Measurements from ENCODE around the gene PPP1R27.

Gene PPP1R27

GRCh38 chr17:81834831-81835267 lies at the start of gene PPP1R27:
Gene PPP1R27 (minus strand): TSS chr17:81835050. CDS start chr17:81834953, 97 bp downstream.
- no peak for DNase-seq

DNA sequence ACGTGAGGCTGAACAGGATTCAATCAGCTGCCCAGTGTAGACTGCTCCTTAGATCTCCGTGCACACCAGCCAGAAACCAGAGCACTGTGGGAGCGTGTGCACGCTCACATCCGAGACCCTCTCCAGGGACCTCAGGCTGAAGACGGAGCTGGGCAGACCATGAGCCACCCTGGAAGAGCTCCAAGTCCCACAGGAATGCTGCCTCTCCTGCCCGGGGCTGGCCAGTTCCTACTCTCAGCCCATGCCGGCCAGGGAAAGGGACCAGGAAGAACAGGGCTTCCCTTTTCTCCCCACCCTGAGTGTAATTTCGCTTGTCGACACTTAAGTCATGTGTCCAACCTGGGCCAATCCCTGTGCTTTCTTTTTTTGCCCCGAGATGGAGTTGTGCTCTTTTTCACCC lies 49.7 kb upstream of the PPP1R27 start:
- DNase-seq, result no peak

DNA sequence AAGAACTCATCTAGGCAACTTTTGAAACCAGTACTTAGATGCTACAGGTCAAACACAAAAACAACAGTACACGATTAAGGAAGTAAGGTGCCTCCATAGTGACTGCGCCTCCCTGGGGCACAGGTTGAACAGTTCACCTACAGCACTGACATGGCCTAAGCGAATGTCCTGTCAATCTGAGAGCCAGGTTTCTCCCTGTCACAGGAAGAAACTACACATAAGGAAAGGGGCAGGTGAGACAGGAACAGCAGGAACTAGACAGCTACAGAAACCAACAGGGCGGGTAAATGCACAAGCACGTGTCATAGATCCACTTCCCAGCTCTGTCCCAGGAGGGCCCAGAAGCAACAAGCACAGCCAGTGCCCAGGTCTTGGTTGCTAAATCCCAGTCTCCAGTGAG lies 44.3 kb upstream of the PPP1R27 start:
- no peak for DNase-seq

DNA sequence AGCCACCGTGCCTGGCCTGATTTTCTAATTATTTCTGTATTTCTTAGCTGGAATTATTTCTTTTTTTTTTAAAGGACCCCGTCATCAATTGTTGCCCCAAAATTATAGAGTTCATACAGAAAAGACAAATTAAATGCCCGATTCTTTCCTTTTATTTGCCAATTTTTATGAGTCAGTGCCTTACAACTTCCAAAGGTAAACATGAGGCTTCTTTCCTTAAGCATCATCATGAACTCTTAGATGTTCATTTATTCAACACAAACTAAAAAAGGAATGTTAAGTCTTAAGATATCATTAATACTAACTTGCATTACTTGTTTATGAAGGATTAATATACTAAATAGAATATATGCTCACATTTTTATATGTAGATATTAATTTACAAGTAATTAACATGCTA lies 43.4 kb upstream of the PPP1R27 start:
- DNase-seq, result no peak

DNA sequence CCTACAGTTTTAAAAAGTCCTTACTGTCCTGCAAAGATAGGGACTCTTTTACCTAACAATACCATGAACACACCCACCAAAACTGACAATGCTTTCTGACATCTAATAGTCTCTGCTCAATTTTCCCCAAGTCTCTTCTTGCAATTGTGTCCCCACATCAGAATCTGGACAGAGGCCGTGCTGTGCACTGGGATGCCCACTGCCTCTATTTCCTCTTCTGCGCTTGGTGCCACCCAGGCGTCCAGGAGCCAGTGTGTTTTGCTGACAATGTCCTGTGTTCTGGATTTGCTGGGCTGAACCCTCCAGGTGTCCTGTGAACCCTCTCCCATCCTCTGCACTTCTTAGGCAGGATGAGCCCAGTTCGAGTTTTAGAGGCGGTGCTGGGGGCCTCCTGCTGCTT lies 42.7 kb upstream of the PPP1R27 start:
- DNase-seq, result no peak

GRCh38 chr17:81871387-81872230 lies 36.8 kb upstream of the PPP1R27 start:
- peak; percentile 26 for DNase-seq

DNA sequence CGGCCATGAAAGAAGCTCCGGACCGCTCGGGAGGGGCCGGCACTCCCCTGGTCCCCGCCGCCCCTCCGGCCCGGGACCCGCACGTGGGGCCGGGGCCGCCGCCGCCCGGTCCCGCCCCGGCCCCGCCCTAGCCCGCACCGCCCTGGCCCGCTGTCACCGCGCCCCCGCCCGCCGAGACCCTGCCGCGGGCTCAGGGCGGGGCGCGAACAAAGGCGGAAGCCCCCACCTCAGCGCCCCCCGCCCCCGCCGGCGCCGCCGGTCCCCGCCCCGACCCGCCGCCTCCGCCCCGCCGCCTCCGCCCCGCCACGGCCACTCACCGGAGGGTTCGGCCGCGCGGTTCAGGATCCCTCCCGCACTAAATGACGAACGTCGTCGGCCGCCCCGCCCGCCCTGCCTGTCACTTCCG lies 36.1 kb upstream of the PPP1R27 start, which contains the start of gene ARHGDIA:
Gene ARHGDIA (minus strand): TSS at position 357 of the 406 bp plus-strand sequence. CDS start 1,407 bp downstream, outside the sequence.
- DNase-seq, result peak; percentile 82

DNA sequence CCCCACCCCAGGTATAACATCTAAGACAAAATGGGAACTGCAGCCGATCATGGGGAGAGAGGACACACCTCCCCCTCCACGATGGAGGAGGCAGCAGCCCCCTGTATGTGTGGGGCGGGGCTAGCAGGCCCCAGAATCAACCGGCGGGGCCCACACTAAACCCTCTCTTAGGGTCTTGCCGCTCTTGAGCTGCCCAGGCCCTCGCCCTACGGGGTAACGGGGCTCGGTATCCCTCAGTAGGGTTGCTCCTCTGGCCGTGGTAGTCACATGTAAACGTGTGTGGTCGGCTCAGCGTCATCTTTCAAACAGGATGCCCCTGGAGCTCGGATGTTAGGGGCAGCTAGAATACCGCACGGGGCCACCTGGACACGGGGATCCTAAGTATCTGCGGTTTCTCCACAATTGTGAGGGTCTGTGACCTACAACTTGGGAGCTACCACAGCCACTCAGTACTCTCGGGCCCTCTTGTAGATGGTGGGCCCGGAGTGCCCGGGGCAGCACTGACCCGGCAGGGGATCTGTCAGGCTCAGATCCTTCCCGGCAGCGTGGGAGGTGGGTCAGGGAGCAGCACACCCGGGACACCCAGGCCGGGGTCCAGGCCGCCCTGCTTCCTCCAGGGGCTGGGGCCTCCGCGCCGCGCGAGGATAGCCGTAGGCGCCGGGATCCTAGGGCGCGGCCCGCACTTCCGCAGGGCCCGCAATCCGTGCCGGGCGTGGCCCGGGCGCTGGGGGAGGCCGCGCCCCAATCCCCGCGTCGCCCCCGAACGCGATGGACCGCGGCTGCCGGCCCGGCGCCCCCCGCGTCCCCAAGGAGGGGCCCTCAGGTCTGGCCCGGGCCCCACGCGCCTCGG lies 35.5 kb upstream of the PPP1R27 start:
- peak; percentile 25 for DNase-seq

- no peak for DNase-seq
Observed at GRCh38 chr17:81869221-81870130, 34.6 kb upstream of the PPP1R27 start.

DNA sequence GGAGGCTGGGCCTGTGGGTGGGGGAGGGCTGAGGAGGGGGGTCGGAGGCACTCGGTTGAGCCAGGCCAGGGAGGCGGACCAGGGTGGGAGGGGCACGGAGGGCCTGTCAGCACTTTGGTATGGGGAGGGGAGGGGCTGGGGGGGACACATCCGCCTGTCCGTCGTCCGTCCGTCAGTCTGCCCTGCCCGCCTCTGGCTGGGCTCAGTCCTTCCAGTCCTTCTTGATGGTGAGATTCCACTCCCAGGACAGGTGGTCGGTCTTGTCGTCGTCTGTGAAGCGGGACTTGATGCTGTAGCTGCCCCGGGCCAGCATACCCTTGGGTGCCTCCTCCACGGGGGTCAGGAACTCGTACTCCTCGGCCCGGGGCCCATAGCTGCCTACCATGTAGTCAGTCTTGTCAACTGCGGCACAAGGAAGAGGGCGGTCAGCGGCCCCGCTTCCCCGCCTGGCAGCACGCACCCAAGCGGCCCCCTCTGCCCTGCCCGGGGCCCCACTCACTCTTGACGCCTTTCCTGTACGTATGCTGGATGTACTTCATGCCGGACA lies 33.9 kb upstream of the PPP1R27 start:
- no peak for DNase-seq

DNA sequence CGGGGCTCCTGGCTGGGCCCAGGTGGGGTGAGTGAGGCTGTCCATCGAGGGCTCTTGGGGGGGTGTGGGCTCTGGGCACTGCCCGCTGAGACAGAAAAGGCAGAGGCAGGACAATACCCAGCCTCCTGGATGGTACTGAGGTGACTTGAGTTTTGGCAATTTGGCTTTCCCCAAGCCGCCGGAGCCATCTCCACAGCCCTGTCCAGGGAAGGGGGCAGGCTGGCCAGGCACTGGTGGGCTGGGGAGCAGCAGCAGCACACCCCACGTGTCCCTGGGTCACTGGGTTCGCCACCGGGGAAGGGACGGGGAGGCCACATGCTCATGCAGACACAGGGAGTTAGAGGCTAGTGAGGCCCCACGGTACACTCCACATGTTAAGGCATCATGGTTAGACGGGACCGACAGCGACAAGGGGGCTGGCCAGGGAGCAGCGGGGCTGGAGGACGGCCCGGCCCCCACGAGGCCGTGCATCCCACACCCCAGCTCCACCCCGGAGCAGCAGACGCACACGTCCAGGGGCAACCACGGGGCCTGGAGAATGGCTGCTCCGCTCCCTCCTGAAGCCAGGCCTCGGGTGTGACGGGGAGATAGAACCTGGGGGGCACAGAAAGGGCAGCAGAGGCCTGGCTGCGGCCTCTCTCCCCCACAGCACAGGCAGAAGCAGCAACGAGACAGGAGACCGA lies 33.3 kb upstream of the PPP1R27 start:
- no peak for DNase-seq

DNA sequence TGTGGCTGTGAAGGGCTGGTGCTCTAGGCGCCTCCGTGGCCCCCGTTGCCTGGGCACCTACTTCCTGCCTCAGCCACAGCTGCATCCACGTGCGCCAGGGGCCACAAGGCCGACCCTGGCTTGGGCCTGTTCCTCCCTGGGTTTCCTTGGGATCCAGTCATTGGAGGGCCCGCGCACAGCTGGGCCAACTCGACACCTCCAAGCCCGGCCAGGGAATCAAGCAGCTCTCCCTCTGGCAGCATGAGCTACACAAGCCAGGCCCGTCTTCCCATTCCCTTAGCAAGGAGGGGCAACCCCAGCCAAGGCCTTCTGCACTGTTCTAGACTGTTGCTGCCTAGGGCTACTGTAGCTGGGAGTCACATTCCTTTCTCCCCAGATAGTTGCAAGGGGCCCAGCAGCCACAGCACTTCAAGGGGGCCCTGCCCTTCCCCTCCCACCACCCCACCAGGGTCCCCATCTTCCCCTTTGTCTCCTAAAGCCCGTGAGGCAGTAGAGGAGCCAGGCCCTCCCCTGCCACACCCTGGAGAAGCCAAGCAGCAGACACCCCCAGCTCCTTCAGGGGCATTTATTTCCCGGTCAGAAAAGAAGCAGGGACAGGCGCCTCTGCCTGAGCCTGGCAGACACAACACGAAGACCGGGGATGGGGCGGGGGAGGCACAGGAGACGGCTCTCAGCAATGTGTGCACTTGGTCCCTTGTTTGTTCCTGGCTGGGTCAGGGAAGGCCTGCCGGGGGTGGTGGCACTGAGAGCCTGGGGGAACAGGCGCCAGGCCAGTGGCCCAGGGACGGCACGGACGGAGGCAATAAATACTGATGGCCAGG lies 32.5 kb upstream of the PPP1R27 start:
- no peak for DNase-seq

DNA sequence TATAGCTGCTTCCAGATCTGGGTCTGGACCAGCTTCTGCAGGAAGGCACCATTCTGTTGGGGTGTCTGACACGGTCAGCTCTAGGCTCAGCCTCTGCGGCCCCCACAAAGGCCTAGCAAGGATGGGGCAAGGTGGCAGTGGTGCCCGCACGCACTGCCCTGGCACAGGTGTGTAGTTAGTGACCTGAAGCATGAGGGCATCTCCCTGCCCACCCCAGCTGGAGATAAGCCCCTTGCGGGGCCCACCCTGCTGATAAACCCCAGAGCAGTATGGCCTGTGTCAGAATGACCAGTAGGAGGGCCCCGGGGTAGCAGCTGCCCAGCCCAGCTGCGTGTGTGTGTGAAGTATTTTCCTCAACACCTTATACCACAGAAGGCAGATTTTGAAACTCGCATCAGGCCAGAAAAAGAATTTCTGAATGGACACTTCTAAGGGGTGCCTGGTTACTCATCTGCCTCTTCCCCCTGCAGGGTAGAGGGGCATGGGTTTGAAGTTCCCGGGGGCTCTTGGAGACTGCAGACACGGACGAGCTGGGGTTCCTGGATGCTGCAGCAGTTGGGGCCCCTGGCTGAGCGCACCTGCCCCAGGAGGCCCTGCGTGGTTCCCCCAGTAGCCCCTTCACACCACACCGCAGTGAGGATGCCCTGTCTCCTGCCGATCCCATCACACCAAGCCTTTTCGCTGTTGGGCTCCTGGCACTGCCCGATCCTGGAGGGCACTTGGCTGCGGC lies 31.8 kb upstream of the PPP1R27 start:
- no peak for DNase-seq

DNA sequence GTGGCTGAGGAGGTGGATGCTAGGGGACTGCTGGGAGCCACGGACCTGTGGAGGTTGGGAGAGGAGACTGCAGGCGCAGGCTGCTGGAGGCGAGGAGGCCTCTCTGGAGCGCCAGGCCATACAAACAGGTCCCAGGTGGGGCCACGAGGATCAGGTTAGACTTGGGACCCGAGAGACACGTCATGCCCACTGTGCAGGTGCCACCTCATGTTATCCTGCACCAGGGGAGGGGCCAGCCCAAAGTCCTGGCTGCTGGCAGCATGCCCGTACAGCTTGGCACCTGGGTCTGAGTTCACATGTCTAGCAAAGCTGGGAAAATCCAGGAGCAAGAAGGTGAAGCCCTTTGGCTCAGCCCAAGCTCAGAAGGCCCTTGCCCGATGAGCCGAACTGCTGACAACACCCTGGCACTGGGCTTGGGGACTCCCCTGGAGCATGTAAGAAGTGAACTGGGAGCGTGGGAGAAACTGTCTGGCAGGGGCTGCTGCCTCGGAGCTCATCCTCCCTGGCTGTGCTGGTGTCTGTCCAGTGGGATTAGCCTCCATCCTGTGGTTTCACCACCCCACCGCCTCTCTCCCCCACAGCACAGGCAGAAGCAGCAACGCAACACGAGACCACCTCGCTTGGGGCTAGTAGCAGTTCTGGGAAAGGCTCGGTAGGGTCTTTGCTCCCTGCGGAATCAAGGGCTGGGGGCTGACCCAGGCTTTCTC lies 31.0 kb upstream of the PPP1R27 start:
- no peak for DNase-seq

DNA sequence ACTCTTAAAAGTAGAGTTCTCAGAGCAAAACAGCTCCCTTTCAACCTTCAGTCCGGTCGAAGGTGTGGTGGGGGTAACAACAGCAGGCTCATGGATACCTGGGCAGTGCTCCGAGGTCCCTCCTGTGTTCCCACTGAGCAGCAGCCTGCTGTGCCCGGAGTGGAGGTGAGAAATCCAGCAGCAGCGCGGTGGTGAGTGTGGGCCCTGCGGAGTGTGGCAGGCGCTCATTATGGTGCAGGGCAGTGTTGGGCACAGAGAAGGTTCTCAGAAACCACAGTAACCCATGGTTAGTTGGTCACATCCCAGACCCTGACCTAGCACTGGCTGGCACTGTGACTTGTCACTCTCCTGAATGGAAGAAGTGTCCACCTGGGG lies 30.5 kb upstream of the PPP1R27 start:
- DNase-seq, result no peak

DNA sequence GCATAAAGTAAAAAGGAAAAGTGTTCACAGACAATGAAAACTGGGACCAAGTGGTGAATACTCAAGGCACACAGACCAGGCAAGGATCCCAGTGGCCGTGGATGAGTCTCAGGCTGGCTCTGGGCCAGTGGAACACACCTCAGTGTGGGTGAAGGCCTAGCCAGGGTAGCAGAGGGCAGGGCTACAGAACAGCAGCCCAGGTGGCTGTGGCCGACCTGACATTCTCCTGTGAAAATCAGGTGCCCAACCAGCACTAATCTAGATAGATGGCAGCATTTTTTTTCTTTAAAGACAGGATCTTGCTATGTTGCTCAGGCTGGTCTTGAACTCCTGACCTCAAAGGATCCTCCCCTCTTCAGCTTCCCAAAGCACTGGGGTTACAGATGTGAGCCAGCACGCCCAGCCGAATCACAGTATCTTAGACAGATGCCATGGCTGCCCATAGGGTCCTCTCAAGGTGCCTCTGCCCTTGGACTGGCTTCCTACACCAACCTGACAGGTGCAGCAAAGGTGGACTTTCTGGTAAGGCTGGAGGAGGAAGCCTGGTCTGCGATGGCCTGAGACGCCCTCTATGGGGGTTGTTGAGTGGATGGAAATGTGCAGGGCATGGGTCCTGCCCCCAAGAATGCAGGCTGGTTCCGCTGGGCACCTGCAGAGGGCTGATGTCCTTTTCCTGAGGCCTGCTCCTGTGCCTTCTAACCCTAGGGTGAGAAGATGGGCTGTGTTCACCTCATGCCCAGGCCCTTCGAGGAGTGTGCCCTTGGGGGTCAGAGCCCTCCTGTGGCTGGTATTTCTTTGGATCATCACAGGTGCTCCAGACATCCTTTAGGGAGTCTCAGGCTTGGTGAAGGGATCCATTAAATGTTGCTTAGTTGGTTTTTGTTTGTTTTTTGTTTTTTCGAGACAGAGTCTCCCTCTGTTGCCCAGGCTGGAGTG lies 29.3 kb upstream of the PPP1R27 start:
- no peak for DNase-seq

GRCh38 chr17:81863123-81863675 lies 28.3 kb upstream of the PPP1R27 start:
- no peak for DNase-seq

All from COR-L47 (cell line).